Neural crest cell (in vitro differentiated cells): ENCODE results near the gene BMP8A. TPM values are rescaled to one million over a fixed set of nuclear protein-coding genes. Genes with fewer than 3 reads are reported as not detected.

Experiments used
- DNase-seq: peaks from one replicate; pipeline ENCODE4 v3.0.0; 2021; ENCODE audit warnings: low read depth, mixed read lengths, low spot score
- H3K27ac Mint-ChIP-seq: one replicate; pipeline ENCODE4 v1.8.0; 2021; ENCODE audit warnings: mild to moderate bottlenecking, mixed read lengths; ENCODE audit not compliant: unreplicated experiment
- H3K27me3 Mint-ChIP-seq: 2 replicates; pipeline ENCODE4 v1.8.0; 2021; ENCODE audit warnings: low read depth, mild to moderate bottlenecking, mixed read lengths
- H3K36me3 Mint-ChIP-seq: 2 replicates; pipeline ENCODE4 v1.8.0; 2021; ENCODE audit warnings: low read depth, mild to moderate bottlenecking, mixed read lengths
- H3K4me1 Mint-ChIP-seq: 2 replicates; pipeline ENCODE4 v1.8.0; 2021; ENCODE audit warnings: mixed read lengths
- H3K4me3 Mint-ChIP-seq: one replicate; pipeline ENCODE4 v1.8.0; 2021; ENCODE audit warnings: mild to moderate bottlenecking, mixed read lengths
- H3K9me3 Mint-ChIP-seq: 2 replicates; pipeline ENCODE4 v1.8.0; 2021; ENCODE audit warnings: mixed read lengths
- total RNA-seq: library from RNA; stranded (reverse); gene quantifications from 2 replicates; pipeline ENCODE4 v1.2.1, GENCODE V29; 2021
- TF ChIP-seq, protein P1 (sequence below): fragments of 200-600 bp; sonication (generic); conservative IDR thresholded peaks from 2 replicates; pipeline ENCODE4 v1.5.0; 2021; ENCODE audit warnings: antibody characterized with exemption, mild to moderate bottlenecking

BMP8A gene
- total RNA-seq, 1 donor from 2014 or later, result 0.19 TPM

DNA sequence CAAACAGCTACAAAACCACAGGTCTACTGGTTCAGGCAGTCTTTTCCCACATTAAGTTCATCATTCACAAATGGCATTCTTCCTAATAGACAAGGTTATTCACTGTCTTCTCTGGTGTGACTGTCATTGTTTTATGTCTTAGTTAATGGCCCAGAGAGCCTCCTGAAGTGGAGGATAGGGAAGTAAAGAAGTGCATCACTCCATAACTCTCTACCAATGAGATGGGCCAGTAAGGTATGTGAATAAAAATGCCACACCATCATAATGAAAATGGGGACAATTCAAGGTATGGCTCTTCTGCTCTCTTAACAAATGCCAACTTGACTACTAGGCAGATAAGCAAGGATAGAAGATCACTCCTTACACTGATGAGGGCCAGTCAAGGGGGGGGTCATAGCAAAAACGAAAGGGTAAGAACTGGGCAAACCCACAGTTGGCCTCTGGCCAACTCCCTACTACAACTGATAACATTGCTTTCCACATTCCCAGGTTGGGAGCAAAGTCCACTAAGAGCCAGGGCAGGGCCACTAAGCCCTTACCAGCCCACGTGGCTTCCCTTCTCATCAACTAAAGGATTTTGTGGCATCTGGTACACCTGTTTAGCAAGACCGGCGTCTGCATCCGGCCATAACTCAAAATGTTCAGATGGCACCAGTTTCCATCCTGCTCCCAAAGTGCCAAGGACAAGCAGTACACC, 75.2 kb downstream of the BMP8A start:
- Mint-ChIP-seq H3K4me3 (no peak overlapping the region), H3K36me3 (peaks cover 50% of the 10 kb centered on the region), H3K4me1 (no peaks in the 10 kb centered on the region), H3K27ac (no peak overlapping the region), H3K9me3 (no peaks in the 10 kb centered on the region), H3K27me3 (no peaks in the 10 kb centered on the region)
- TF ChIP-seq, protein P1, sequence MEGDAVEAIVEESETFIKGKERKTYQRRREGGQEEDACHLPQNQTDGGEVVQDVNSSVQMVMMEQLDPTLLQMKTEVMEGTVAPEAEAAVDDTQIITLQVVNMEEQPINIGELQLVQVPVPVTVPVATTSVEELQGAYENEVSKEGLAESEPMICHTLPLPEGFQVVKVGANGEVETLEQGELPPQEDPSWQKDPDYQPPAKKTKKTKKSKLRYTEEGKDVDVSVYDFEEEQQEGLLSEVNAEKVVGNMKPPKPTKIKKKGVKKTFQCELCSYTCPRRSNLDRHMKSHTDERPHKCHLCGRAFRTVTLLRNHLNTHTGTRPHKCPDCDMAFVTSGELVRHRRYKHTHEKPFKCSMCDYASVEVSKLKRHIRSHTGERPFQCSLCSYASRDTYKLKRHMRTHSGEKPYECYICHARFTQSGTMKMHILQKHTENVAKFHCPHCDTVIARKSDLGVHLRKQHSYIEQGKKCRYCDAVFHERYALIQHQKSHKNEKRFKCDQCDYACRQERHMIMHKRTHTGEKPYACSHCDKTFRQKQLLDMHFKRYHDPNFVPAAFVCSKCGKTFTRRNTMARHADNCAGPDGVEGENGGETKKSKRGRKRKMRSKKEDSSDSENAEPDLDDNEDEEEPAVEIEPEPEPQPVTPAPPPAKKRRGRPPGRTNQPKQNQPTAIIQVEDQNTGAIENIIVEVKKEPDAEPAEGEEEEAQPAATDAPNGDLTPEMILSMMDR, result no peak
- DNase-seq, result no peak

DNA sequence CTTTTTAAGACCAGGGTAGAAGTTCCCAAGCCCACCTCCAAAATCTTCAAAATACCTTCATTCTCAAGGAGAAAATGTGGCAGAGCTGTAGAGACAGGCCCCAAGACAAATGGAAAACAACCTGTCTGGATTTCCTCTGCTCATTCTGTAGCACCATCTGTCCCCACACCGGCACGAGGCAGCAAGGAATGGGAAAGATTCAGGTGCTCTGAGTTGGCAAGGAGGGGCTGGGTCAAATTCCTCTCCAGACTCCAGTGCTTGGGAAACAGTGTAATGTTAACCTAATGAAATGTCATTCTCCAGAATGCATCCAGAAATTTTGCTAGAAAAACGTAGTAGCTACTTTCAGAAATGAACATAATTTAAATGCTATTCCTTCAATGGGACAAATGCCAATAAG, 75.9 kb downstream of the BMP8A start:
- TF ChIP-seq, protein P1, result no peak
- no peaks in the 10 kb centered on the region for H3K9me3 Mint-ChIP-seq
- H3K27ac Mint-ChIP-seq, result no peak overlapping the region
- no peaks in the 10 kb centered on the region for H3K27me3 Mint-ChIP-seq
- peaks cover 51% of the 10 kb centered on the region for H3K36me3 Mint-ChIP-seq
- peaks cover 6% of the 10 kb centered on the region for H3K4me1 Mint-ChIP-seq
- H3K4me3 Mint-ChIP-seq, result no peak overlapping the region
- DNase-seq, result no peak

DNA sequence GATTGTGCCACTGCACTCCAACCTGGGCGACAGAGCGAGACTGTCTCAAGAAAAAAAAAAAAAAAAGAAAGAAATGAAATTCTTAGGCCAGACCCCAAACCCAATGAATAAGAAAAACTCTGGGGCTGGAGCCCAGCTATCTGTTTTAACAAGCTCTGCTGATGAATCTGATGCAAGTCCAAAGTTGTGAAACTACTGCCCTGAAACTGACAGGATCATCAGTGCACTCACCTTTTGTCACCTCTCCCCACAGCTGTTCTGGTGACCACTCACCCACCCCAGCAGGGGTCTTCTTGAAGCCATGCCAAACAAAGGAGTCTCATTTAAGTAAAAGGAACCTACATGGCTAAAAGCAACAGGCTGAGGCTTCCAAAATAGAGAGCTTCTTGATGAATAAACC, 76.8 kb downstream of the BMP8A start:
- Mint-ChIP-seq H3K4me1 (peaks cover 14% of the 10 kb centered on the region), H3K9me3 (no peaks in the 10 kb centered on the region), H3K36me3 (peaks cover 46% of the 10 kb centered on the region), H3K4me3 (no peak overlapping the region), H3K27ac (no peak overlapping the region), H3K27me3 (no peaks in the 10 kb centered on the region)
- TF ChIP-seq, protein P1, result no peak
- DNase-seq, result no peak

- H3K4me3 Mint-ChIP-seq, result no peak overlapping the region
- H3K36me3 Mint-ChIP-seq, result peaks cover 44% of the 10 kb centered on the region
- no peak overlapping the region for H3K27ac Mint-ChIP-seq
- no peaks in the 10 kb centered on the region for H3K9me3 Mint-ChIP-seq
- DNase-seq, result no peak
- TF ChIP-seq, protein P1, result no peak
- no peaks in the 10 kb centered on the region for H3K27me3 Mint-ChIP-seq
- peaks cover 23% of the 10 kb centered on the region for H3K4me1 Mint-ChIP-seq
Measured at GRCh38 chr1:39569034-39569433, 77.6 kb downstream of the BMP8A start.

GRCh38 chr1:39570477-39571177, 79.2 kb downstream of the BMP8A start:
- H3K27me3 Mint-ChIP-seq, result no peaks in the 10 kb centered on the region
- H3K27ac Mint-ChIP-seq, result no peak overlapping the region
- TF ChIP-seq, protein P1, result no peak
- peaks cover 38% of the 10 kb centered on the region for H3K4me1 Mint-ChIP-seq
- H3K4me3 Mint-ChIP-seq, result no peak overlapping the region
- peaks cover 48% of the 10 kb centered on the region for H3K36me3 Mint-ChIP-seq
- no peaks in the 10 kb centered on the region for H3K9me3 Mint-ChIP-seq
- no peak for DNase-seq
